Measurements from ENCODE around the gene PLSCR3.

The PLSCR3 gene

DNA sequence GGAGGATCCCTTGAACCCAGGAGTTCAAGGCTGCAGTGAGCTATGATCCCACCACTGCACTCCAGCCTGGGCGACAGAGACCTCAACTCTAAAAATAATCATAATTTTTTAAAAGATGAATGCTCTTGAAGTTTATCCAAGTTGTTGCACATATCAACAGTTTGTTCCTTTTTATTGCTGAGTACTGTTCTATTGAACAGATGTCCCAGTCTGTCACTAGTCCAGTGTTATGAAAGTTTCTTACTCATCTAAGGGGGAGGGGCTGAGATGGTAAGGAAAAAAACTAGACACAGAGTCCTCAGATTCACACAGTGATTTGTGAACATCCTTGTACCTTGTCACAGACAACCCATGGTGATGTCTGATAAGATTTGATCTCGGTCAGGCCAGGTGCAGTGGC lies 54.1 kb downstream of the PLSCR3 start:
- TF ChIP-seq, protein P1, sequence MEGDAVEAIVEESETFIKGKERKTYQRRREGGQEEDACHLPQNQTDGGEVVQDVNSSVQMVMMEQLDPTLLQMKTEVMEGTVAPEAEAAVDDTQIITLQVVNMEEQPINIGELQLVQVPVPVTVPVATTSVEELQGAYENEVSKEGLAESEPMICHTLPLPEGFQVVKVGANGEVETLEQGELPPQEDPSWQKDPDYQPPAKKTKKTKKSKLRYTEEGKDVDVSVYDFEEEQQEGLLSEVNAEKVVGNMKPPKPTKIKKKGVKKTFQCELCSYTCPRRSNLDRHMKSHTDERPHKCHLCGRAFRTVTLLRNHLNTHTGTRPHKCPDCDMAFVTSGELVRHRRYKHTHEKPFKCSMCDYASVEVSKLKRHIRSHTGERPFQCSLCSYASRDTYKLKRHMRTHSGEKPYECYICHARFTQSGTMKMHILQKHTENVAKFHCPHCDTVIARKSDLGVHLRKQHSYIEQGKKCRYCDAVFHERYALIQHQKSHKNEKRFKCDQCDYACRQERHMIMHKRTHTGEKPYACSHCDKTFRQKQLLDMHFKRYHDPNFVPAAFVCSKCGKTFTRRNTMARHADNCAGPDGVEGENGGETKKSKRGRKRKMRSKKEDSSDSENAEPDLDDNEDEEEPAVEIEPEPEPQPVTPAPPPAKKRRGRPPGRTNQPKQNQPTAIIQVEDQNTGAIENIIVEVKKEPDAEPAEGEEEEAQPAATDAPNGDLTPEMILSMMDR (IDR thresholded peaks at IDR 0.05; ENCODE audit: low read depth, low read length): no peak
- TF ChIP-seq EZH2phosphoT487 (IDR thresholded peaks at IDR 0.05; ENCODE audit: low read depth): no peak
- H3K4me3 ChIP-seq (ENCODE audit: low read length): no peak overlapping the region
- H3K79me2 ChIP-seq (ENCODE audit: low read length): peaks cover 9% of the 10 kb centered on the region
- no peaks in the 10 kb centered on the region for H3K27me3 ChIP-seq (ENCODE audit: low read depth, low read length)
- H4K20me1 ChIP-seq (ENCODE audit: insufficient read depth, low read length): no peaks in the 10 kb centered on the region
- no peak overlapping the region for H2AFZ ChIP-seq (ENCODE audit: low read depth, low read length)
- no peak overlapping the region for H3K4me2 ChIP-seq (ENCODE audit: low read length)
- no peak overlapping the region for H3K9ac ChIP-seq (ENCODE audit: low read length)
- H3K4me1 ChIP-seq (ENCODE audit: low read length): peaks cover 15% of the 10 kb centered on the region
- peaks cover 4% of the 10 kb centered on the region for H3K36me3 ChIP-seq (replicated peaks; ENCODE audit: low read depth, low read length)
- H3K27ac ChIP-seq (ENCODE audit: low read length): no peak overlapping the region
- H3K9me3 ChIP-seq (ENCODE audit: insufficient read depth, low read length): no peaks in the 10 kb centered on the region
